Peyer's patch (tissue), 4 donors: ENCODE results near the gene MSN.

ENCODE experiments used
- CTCF ChIP-seq, 6 experiments: fragments of 450-650 bp in 4 of 6; fragments of 200-600 bp in 2 of 6; sonication (generic) in 1 of 6; IDR thresholded peaks; one replicate each; pipeline ENCODE4 v1.5.1; 2017 to 2019; ENCODE audit warnings: antibody characterized with exemption in 6 of 6, mild to moderate bottlenecking in 3 of 6, moderate library complexity in 1 of 6
- POLR2A ChIP-seq, 2 donors: fragments of 450-650 bp; IDR thresholded peaks; one replicate each; pipeline ENCODE4 v1.5.1; 2017; ENCODE audit warnings: antibody characterized with exemption in 2 of 2, mild to moderate bottlenecking in 2 of 2, moderate library complexity in 2 of 2

- TF ChIP-seq CTCF (IDR thresholded peaks at IDR 0.05) (no peak), POLR2A (IDR thresholded peaks at IDR 0.05) (no peak)
Observed at GRCh38 chrX:65668377-65669310, 1.2 kb downstream of the MSN start.
